NCI-H2029 (cell line): Measurements from ENCODE around the gene ERBB4.

Experiments used
- DNase-seq: peaks from one replicate; lab custom pipeline; 2025; lab: John Stamatoyannopoulos, UW

Gene ERBB4

DNA sequence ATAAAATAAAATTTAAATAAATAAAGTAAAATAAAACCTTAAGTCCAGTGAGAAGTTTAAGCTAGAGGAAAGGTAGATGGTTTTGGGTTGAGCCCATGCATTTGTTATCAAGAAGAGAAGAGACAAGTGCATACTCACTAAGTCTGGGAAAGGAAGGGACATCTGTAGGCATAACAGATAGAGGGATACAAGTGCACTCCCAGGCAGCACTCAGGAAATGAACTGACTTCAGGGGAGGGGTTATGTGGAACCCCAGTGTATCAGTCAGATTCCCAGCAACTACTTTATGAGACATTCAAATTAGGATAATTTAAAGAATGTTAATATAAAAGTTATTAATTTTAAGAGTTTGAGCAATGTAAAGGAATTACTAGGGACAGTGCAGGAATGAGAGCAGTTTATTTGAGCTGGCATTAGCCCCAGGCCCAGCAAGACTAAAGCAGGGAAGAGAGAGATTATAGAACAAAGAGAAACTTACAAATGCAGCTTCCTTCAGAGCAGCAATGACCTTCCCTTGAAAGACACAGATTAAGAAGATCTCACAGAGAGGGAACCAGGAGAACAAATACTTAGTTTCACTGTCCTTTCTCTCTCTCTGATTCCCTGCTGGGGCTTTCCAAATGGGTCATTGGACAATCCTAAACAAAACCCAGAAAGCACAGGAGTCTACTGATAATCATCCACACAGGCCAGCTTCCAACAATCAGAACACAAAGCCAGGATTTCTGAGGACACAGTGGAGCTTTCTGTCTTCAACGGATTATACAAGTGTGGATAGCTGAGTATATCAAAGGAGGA is 109.7 kb downstream of the ERBB4 start:
- DNase-seq: no peak

GRCh38 chr2:212427638-212428037 is 111.0 kb downstream of the ERBB4 start:
- DNase-seq: no peak

DNA sequence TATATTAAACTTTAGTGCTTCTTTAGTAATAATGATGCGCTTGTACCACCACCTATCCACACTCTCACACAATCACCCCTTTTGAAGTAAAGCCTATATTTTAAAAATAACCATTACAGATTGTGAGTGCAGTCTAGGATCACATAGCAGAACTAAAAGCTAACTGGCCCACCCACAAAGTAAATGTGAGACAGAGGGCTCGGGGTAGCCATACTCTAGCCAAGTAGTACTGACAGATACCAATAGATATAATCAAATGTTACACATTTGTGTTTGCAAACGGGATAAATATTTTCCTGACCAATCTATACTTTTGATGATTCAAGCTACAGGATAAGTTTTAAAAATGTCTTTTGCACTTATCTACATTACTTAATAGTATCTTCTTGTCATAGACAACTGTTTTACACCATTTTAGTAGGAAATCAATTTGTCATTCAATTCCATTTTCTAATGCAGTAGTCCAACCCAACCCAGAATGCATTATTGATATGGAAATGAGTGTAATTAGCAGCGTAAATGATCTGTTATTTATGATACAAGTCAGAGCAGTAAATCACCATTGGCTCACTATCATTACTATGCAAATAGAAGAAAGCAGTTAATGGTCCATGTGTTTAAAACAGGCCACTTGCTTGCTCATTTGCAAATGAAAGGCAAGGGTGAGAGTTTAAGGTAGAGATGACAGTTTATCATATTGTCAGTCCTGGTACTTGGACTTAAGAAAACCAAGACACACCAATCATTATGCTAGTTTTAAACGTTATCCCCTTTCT is 111.8 kb downstream of the ERBB4 start:
- no peak for DNase-seq

DNA sequence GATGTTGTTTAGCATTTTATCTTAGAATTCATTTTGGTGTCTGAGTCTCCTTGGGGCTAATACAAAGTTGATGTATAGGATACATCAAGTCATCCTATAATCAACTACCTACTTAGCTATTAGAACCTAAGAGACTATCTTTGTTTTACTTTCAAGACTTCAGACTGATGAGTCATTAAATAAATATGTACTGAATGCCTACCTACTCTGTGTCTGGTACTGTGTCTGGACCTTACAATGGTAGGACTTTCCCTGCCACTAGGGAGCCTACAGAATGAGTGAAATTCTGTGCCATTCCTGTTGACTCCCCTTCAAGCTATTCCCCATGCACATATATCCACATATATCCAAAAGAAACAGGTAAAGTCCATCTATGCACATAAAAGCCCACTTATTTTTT is 114.5 kb downstream of the ERBB4 start:
- DNase-seq: no peak

GRCh38 chr2:212423089-212423488 is 115.5 kb downstream of the ERBB4 start:
- no peak for DNase-seq

- DNase-seq: no peak
These were observed 116.9 kb downstream of the ERBB4 start for GRCh38 chr2:212421556-212422334.

DNA sequence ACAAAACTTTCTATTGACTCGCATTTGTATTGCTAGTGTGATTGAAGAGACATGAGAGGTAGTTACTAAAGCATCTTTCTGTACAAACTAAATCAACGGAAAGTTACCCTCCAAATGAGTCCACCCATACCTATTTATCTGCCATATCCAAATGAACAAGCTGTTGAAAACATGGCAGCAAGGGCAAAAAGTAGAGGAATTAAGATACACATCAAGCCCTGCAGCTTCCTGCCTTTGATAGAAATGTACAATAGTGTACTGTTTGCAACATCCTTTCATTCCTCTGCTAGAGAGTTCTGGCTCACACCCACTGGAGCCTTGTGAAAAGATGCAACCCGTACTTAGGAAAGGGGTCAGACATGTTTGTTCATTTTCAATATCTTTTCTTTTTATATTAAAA is 122.5 kb downstream of the ERBB4 start:
- DNase-seq: no peak

DNA sequence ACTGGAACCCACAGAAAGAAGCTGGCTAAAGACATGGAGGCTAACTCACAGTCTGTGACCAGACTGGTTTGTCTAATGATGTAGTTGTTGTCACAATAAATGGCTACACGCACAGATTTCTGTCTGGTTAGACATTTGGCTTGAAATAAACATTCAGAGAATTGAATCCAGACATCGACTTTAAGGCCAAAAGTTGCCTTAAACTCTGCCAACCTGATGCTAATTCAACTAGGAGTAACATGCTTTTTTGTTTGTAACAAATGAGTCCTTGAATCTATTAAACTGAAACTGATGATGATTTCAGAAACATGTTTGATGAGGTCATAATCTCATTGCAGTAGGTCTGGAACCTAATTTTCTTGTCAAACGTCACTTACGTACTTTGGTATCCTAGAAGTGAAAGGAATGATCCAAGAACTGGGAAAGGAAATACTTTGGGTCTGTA is 123.8 kb downstream of the ERBB4 start:
- no peak for DNase-seq

DNA sequence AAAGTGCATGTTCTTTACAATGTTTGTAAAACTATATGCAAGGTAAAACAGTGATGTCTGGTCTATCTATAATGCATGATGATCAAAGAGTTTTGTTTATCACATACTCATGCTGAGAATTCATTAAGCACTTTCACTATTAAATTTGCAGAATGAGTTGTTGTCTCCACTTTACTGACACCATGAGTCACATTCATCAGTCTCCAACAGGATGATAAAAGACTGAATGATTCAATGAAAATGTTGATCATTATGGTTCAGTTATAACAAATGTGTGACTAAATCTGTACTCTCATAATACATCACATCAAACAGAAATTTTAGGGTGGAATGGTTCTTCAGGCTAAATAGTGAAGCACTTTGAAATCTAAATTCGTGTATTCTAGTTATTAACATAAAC is 129.0 kb downstream of the ERBB4 start:
- DNase-seq: no peak

- no peak for DNase-seq
These were observed 130.1 kb downstream of the ERBB4 start for GRCh38 chr2:212408524-212408923.

GRCh38 chr2:212406716-212407115 is 131.9 kb downstream of the ERBB4 start:
- no peak for DNase-seq

- no peak for DNase-seq
These were observed 136.3 kb downstream of the ERBB4 start for GRCh38 chr2:212402316-212402715.

GRCh38 chr2:212398316-212398715 is 140.3 kb downstream of the ERBB4 start:
- no peak for DNase-seq

DNA sequence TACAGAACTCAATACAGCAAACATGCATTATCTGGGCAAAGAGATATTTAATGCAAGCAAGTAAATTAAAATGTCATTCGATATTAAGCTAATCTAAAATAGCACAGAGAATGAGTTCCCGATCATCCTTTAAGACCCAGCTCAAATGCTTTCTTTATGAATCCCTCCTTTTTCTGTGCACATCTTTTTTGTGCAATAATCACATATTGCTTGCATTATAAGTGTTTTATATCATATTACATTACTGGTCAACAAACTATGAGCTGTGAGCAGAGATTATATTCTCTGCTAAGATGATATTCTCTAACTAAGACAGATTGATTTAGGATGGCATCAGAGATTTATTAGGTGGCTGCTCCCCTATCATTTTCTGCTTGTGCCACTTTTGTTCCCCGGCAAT is 146.1 kb downstream of the ERBB4 start:
- no peak for DNase-seq

- no peak for DNase-seq
These were observed 146.6 kb downstream of the ERBB4 start for GRCh38 chr2:212392043-212392442.

DNA sequence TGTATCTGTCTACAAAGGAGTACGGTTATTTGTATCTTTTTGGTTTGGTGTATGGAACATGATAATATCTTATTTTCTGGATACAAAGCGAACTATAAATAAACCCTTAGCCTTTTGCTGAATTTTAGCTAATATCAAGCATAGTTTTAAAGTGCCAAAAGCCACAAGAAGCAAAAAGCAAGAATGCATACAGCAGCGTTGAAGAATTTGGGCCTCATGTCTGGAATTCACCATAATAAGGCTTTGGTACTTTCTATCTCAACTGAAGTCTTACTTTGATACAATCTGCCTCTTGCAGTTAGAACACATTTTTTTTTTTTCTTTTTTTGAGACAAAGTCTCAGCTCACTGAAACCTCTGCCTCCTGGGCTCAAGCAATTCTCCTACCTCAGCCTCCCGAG is 151.5 kb downstream of the ERBB4 start:
- DNase-seq: no peak

DNA sequence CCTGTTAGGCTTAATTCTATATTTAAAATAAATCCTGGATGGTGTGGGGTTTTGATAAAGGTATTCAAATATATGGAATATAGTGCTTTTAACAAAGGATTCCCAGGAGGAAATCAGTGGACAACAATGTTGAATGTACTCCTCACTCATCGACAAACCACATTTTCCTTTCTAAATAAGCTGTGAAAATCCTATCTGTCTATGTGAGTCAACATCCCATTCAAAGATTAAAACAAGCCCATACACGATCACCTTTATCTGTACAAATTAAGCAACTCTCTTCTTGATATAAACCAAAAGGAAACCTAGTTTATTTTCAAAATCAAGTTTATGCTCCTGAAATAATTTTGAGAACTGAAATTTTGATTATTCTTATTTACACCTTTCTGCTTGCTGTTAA is 153.4 kb downstream of the ERBB4 start:
- no peak for DNase-seq

DNA sequence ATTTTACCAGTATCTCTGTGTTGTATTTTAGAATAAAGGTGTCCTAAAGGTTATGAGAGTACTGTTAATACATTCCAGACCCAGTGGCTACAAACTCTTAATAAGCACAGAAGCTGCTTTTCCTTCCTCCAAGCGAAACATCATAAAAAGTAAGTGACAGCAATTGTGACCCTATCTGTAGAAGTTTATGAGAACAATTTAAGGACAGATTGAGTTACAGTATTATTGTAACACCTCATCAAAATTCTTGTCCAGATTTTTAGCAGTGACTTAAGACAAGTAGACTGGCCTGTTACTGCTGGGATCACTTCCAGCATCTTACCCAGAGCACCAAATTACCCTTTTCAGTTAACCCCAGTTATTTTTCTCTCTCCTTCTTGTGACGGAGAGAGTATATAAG is 154.6 kb downstream of the ERBB4 start:
- DNase-seq: no peak

- DNase-seq: no peak
These were observed 157.0 kb downstream of the ERBB4 start for GRCh38 chr2:212381428-212382102.

- DNase-seq: no peak
These were observed 159.5 kb downstream of the ERBB4 start for GRCh38 chr2:212379103-212379502.

GRCh38 chr2:212367431-212367830 is 171.2 kb downstream of the ERBB4 start:
- DNase-seq: no peak
